Keratinocyte (primary cell): ENCODE measurements around the gene FAM186B. TPM values are rescaled to one million over a fixed set of nuclear protein-coding genes. Genes with fewer than 3 reads are reported as not detected.
A peak's percentile ranks its signal among the peaks of the same experiment; 100 is the strongest.

Experiments
- DNase-seq: peaks from one replicate; pipeline ENCODE4 v3.0.0-alpha.2; 2011; ENCODE audit warnings: low read depth, missing footprints, low spot score
- FAIRE-seq: peaks from 2 replicates; lab custom pipeline; 2011; peaks lifted over from hg19 to GRCh38; lab: Jason Lieb, UNC
- H2AFZ ChIP-seq: 2 replicates; pipeline ENCODE4 v1.6.0; 2012; ENCODE audit warnings: low read length, control low read depth, inconsistent platforms; ENCODE audit not compliant: control insufficient read depth
- H3K27ac ChIP-seq: 2 replicates; pipeline ENCODE4 v1.5.1; 2011; ENCODE audit warnings: low read length; ENCODE audit not compliant: control insufficient read depth, insufficient read depth
- H3K27me3 ChIP-seq: 3 replicates; pipeline ENCODE4 v1.6.0; 2011; ENCODE audit warnings: low read length; ENCODE audit not compliant: control insufficient read depth, insufficient read depth; ENCODE audit errors: extremely low read depth
- H3K36me3 ChIP-seq, 2 experiments: 2 replicates in 1 of 2; 3 replicates in 1 of 2; pipeline ENCODE4 v1.5.1; 2011; ENCODE audit warnings: low read length in 2 of 2, mild to moderate bottlenecking in 1 of 2; ENCODE audit not compliant: control insufficient read depth in 2 of 2, insufficient read depth in 2 of 2; ENCODE audit errors: extremely low read depth in 1 of 2
- H3K4me1 ChIP-seq: 3 replicates; pipeline ENCODE4 v1.5.1; 2011; ENCODE audit warnings: low read length; ENCODE audit not compliant: control insufficient read depth, insufficient read depth; ENCODE audit errors: extremely low read depth
- H3K4me2 ChIP-seq: 3 replicates; pipeline ENCODE4 v1.6.0; 2011; ENCODE audit warnings: low read depth, low read length; ENCODE audit not compliant: control insufficient read depth, insufficient read depth; ENCODE audit errors: extremely low read depth
- H3K4me3 ChIP-seq, 3 experiments: fragments of 200-600 bp in 1 of 3; sonication (generic) in 1 of 3; 2 replicates in 2 of 3; 3 replicates in 1 of 3; pipeline ENCODE4 v1.5.1; 2011 to 2016; ENCODE audit warnings: low read length in 3 of 3, mild to moderate bottlenecking in 3 of 3, control low read depth in 2 of 3, inconsistent platforms in 1 of 3, low read depth in 1 of 3, mixed read lengths in 1 of 3, mixed run types in 1 of 3, moderate library complexity in 1 of 3; ENCODE audit not compliant: control insufficient read depth in 2 of 3, insufficient read depth in 2 of 3; ENCODE audit errors: extremely low read depth in 1 of 3
- H3K79me2 ChIP-seq: 2 replicates; pipeline ENCODE4 v1.6.0; 2012; ENCODE audit warnings: low read length; ENCODE audit not compliant: control insufficient read depth, insufficient read depth
- H3K9ac ChIP-seq: 3 replicates; pipeline ENCODE4 v1.6.0; 2011; ENCODE audit warnings: low read length; ENCODE audit not compliant: control insufficient read depth, insufficient read depth; ENCODE audit errors: extremely low read depth
- H3K9me1 ChIP-seq: 3 replicates; pipeline ENCODE4 v1.6.0; 2011; ENCODE audit warnings: low read length; ENCODE audit not compliant: control insufficient read depth, insufficient read depth; ENCODE audit errors: extremely low read depth
- H3K9me3 ChIP-seq: 2 replicates; pipeline ENCODE4 v1.5.1; 2012; ENCODE audit warnings: low read depth, low read length; ENCODE audit not compliant: control insufficient read depth
- H4K20me1 ChIP-seq: 3 replicates; pipeline ENCODE4 v1.6.0; 2011; ENCODE audit warnings: low read length; ENCODE audit not compliant: control insufficient read depth, insufficient read depth; ENCODE audit errors: extremely low read depth
- EZH2 ChIP-seq: IDR thresholded peaks from one replicate; pipeline ENCODE4 v1.6.1; 2012; ENCODE audit warnings: inconsistent platforms, mild to moderate bottlenecking, low read length, moderate library complexity
- dilution Hi-C: fragments of 300-500 bp; cut with MboI; formaldehyde crosslinking; loops from one replicate; pipeline ENCODE4 v1.7.0; 2020; ENCODE audit warnings: low sequenced_read_pairs; ENCODE audit not compliant: extremely low pct_ligation_motif_present
- polyA plus RNA-seq, 5 experiments: library from polyadenylated mRNA; depleted of rRNA in 3 of 5; stranded (reverse) in 3 of 5; stranded (forward) in 1 of 5; unstranded in 1 of 5; fragments of >200 nt; gene quantifications; 1 replicate in 1 of 5; 2 replicates in 3 of 5; 3 replicates in 1 of 5; pipeline versions ENCODE4 v1.2.1 to v1.2.3, GENCODE V29; 2011 to 2012; ENCODE audit warnings: missing spikeins in 2 of 5, low read depth in 1 of 5, low replicate concordance in 1 of 5
- TF ChIP-seq, protein P1 (sequence below), 3 experiments: IDR thresholded peaks in 1 of 3; conservative IDR thresholded peaks in 1 of 3; optimal IDR thresholded peaks in 1 of 3; 2 replicates in 2 of 3; 3 replicates in 1 of 3; pipeline versions ENCODE3 to v1.5.1; 2011; ENCODE audit warnings: low read length in 3 of 3, mild to moderate bottlenecking in 3 of 3, moderate library complexity in 2 of 3, control low read depth in 1 of 3, inconsistent platforms in 1 of 3; ENCODE audit not compliant: insufficient read depth in 2 of 3; ENCODE audit errors: extremely low read depth in 1 of 3

Gene FAM186B
- polyA plus RNA-seq, 1 donor (not counting 4 experiments of a cell fraction or from before 2014, with no cell fraction given), result 0.13 TPM

DNA sequence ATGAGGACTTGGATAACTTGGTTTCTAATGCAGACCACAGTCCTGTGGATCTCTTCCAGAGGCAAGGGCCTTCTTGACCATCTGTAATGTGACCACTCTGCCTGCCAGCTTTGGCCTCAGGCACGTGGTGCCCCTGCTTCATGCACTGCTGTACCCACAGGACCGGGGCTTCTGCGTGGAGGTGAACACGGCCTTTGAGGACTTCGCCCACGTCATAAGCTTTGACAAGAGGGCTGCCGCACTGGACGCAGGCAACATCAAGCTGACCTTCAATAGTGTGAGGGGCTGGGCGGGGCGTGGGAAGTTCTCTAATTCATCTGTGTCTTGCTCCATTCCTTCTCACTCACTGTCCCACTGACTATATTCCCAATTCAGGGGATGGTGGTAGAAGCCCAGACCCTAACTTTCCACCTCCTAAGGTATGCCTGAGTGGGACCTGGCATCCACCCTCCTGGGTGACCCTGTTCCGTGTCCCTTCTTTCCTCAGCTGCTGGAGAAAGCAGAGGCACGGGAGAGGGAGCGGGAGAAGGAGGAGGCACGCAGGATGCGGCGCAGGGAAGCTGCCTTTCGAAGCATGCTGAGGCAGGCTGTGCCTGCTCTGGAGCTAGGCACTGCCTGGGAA lies 36.4 kb upstream of the FAM186B start:
- dilution Hi-C loops, result no loop called here

DNA sequence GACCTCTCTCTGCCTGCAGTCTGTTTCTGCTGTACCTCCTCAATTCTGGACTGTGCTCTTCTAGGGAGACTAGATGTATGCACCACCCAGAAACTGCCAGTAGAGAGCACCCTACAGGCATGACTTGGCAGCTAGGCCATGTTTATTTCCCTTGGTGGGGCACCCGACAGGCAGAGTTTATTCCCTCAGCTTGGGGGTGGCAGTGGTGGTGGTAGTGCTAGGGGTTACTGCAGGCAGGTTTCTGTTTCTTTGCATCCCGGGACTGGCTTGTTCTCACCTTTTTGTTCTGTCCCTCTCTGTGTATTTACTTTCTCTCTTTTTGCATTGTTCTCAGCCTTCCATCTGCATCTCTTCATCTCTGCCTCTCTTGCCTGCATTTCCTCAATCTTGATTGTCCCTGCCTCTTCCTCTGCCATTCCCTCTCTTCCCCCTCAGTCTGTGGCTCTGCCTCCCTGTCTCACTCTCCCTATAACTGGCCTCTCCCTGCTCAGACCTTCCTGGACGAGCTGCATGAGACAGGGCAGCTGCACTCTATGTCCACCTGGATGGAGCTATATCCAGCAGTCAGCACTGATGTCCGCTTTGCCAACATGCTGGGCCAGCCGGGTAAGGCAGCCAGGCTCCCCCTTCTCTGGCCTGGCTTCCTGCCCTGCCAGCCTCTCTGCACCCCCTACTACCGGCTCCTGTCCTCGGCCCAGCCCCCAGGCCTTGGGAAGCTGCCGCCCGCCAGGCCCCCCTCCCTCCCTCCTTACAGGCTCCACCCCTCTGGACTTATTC lies 31.7 kb upstream of the FAM186B start:
- FAIRE-seq (peak; percentile 29), DNase-seq (no peak)
- Histone ChIP-seq H3K4me3 (no peak overlapping the region), H3K4me1 (peaks cover 3% of the 10 kb centered on the region), H3K9me3 (no peaks in the 10 kb centered on the region), H3K9ac (no peak overlapping the region), H3K4me2 (no peak overlapping the region), H3K36me3 (peaks cover 36 to 48% of the 10 kb centered on the region in 2 experiments), H3K9me1 (no peaks in the 10 kb centered on the region), H3K27me3 (no peaks in the 10 kb centered on the region), H2AFZ (no peak overlapping the region), H4K20me1 (no peaks in the 10 kb centered on the region), H3K27ac (no peak overlapping the region), H3K79me2 (no peaks in the 10 kb centered on the region)
- dilution Hi-C loops, result no loop called here
- TF ChIP-seq EZH2, result no peak
- TF ChIP-seq, protein P1, sequence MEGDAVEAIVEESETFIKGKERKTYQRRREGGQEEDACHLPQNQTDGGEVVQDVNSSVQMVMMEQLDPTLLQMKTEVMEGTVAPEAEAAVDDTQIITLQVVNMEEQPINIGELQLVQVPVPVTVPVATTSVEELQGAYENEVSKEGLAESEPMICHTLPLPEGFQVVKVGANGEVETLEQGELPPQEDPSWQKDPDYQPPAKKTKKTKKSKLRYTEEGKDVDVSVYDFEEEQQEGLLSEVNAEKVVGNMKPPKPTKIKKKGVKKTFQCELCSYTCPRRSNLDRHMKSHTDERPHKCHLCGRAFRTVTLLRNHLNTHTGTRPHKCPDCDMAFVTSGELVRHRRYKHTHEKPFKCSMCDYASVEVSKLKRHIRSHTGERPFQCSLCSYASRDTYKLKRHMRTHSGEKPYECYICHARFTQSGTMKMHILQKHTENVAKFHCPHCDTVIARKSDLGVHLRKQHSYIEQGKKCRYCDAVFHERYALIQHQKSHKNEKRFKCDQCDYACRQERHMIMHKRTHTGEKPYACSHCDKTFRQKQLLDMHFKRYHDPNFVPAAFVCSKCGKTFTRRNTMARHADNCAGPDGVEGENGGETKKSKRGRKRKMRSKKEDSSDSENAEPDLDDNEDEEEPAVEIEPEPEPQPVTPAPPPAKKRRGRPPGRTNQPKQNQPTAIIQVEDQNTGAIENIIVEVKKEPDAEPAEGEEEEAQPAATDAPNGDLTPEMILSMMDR (optimal IDR thresholded peaks at IDR 0.05 in 1 of 3, IDR thresholded peaks at IDR 0.05 in 1 of 3, conservative IDR thresholded peaks at IDR 0.05 in 1 of 3; ENCODE audit: extremely low read depth in 1 of 3, insufficient read depth in 2 of 3, low read length in 3 of 3), result peak; percentile 70 to 81 (median 77)

More for the DNA sequence above, 36.4 kb upstream of the FAM186B start:
- Histone ChIP-seq H3K4me2 (no peak overlapping the region), H3K4me3 (no peak overlapping the region), H3K9me3 (no peaks in the 10 kb centered on the region), H3K27ac (peak overlapping the region; percentile 40), H4K20me1 (no peaks in the 10 kb centered on the region), H3K79me2 (no peaks in the 10 kb centered on the region), H2AFZ (no peak overlapping the region), H3K27me3 (no peaks in the 10 kb centered on the region), H3K9me1 (no peaks in the 10 kb centered on the region), H3K4me1 (peaks cover 15% of the 10 kb centered on the region), H3K9ac (peak overlapping the region; percentile 24), H3K36me3 (peaks cover 25 to 45% of the 10 kb centered on the region in 2 experiments)
- FAIRE-seq (no peak), DNase-seq (no peak)
- no peak for TF ChIP-seq EZH2
- TF ChIP-seq, protein P1 (optimal IDR thresholded peaks at IDR 0.05 in 1 of 3, IDR thresholded peaks at IDR 0.05 in 1 of 3, conservative IDR thresholded peaks at IDR 0.05 in 1 of 3; ENCODE audit: extremely low read depth in 1 of 3, insufficient read depth in 2 of 3, low read length in 3 of 3), result no peak
